Activated T-cell treated with anti-CD3 and anti-CD28 coated beads, Interleukin-2, amount 50 U/mL, for 24 hours (primary cell): ENCODE measurements around the gene FRRS1L.

Source experiments
- DNase-seq: peaks from one replicate; pipeline ENCODE4 v3.0.0-alpha.2; 2020
- H3K27ac Mint-ChIP-seq: 2 replicates; pipeline ENCODE4 v1.8.0; 2020; ENCODE audit warnings: mild to moderate bottlenecking, mixed read lengths
- H3K27me3 Mint-ChIP-seq: 2 replicates; pipeline ENCODE4 v1.8.0; 2020; ENCODE audit warnings: mixed read lengths
- H3K36me3 Mint-ChIP-seq: 2 replicates; pipeline ENCODE4 v1.8.0; 2020; ENCODE audit warnings: low read depth, mixed read lengths
- H3K4me1 Mint-ChIP-seq: 2 replicates; pipeline ENCODE4 v1.8.0; 2020; ENCODE audit warnings: low read depth, mixed read lengths
- H3K4me3 Mint-ChIP-seq: 2 replicates; pipeline ENCODE4 v1.8.0; 2020; ENCODE audit warnings: mild to moderate bottlenecking, moderate library complexity, mixed read lengths
- H3K9me3 Mint-ChIP-seq: 2 replicates; pipeline ENCODE4 v1.8.0; 2020; ENCODE audit warnings: mixed read lengths

Gene FRRS1L, protein sequence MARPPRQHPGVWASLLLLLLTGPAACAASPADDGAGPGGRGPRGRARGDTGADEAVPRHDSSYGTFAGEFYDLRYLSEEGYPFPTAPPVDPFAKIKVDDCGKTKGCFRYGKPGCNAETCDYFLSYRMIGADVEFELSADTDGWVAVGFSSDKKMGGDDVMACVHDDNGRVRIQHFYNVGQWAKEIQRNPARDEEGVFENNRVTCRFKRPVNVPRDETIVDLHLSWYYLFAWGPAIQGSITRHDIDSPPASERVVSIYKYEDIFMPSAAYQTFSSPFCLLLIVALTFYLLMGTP

DNA sequence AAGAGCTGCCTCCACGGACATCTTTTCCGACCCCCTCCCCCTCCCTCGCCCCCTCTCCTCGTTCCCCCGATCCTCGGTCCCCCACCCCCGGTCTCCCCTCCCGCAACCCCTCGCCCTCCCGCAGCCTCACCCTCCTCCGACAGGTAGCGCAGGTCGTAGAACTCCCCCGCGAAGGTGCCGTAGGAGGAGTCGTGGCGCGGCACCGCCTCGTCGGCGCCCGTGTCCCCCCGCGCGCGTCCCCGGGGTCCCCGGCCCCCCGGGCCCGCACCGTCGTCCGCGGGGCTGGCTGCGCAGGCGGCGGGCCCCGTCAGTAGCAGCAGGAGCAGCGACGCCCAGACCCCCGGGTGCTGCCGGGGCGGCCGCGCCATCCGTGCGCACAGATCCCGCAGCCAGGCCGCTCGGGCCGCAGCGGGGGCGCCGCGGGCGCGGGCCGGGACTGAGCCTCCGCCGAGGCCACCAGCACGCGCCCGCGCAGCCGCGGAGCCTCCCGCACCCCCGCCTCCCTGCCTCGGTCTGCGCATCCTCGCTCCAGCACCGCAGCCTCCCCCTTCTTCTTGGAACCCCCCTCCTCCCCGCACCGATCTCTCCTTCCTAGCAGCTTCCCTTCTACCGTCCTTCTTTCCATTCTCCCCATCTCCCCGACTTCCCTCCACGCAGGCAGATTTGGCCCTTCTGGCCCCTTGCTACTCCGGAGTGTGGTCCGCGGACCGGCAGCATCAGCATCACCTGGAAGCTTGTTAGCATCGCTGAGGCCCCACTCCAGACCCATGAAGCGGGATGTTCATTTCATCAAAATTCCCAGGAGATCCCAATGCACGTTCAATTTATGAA is at the start of gene FRRS1L:
Gene FRRS1L (minus strand): TSS at position 479 of the 831 bp plus-strand sequence. CDS start 111 bp downstream, at position 368.
- H3K9me3 Mint-ChIP-seq: no peaks in the 10 kb centered on the region
- peaks cover 68% of the 10 kb centered on the region for H3K27me3 Mint-ChIP-seq
- H3K4me1 Mint-ChIP-seq: peaks cover 4% of the 10 kb centered on the region
- H3K36me3 Mint-ChIP-seq: no peaks in the 10 kb centered on the region
- DNase-seq: no peak
- H3K4me3 Mint-ChIP-seq: peak within 1 kb of the TSS; percentile 55
- H3K27ac Mint-ChIP-seq: no peak within 1 kb of the TSS

DNA sequence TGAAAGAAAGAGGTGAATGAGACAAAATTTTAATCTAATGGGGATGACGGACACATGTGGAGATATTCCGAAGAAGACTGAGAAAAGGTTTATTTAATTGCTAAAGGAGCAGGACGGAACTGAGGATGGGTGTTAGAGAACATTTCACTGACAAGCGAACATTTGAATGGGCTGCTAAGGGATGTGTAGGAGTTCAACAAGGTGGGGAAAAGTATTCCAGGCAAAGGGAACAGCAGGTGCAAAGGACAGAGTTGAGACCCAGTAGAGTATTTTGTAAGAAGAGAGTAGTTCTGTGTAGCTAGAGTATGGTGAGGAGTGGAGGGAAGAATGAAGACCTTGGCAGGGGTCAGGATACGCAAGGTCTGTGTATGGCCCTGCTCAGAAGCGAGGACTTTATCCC is 47.4 kb upstream of the FRRS1L start:
- no peaks in the 10 kb centered on the region for H3K4me1 Mint-ChIP-seq
- peaks cover 19% of the 10 kb centered on the region for H3K27me3 Mint-ChIP-seq
- H3K4me3 Mint-ChIP-seq: no peak overlapping the region
- H3K27ac Mint-ChIP-seq: no peak overlapping the region
- no peaks in the 10 kb centered on the region for H3K9me3 Mint-ChIP-seq
- DNase-seq: no peak
- H3K36me3 Mint-ChIP-seq: no peaks in the 10 kb centered on the region

DNA sequence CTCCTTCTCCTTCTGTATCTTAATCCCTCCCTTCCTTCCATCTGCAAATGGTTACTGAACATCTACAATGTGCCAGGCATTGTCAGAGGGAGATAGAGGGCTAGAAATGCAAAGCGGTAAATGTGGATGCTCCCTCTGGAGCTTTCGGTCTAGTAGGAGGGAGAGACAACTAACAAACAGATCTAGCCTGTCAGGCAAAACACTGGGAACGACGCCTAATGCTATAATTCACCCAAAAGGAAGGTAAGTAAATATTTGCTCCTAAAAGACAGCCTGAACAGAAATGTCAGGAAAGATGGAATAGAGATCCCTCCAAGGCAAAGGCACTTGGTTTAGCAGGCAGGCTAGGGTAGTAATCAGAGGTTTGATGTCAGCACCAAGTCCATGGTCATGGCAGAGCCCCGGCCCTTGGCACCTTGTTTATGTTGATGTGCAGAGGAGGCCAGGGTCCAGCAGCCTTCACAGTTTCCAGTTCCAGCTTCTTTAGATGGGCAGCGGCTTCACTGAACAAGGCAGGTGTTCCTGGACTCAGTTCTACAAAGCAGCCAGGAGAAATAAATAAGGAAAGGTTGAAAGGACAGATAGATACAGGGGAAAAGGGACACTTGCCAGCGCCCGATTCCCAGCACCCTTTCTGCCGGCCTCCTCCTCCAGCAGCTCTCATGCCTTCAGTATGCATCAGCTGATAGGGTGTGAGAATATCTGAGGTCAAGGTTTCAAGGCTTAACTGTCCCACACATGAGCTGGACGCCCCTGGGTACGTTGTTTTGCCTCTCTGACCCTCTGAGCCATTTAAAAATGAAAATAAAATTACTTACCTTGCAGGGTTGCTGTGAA is 46.5 kb upstream of the FRRS1L start:
- H3K36me3 Mint-ChIP-seq: no peaks in the 10 kb centered on the region
- peaks cover 20% of the 10 kb centered on the region for H3K27me3 Mint-ChIP-seq
- H3K27ac Mint-ChIP-seq: no peak overlapping the region
- no peaks in the 10 kb centered on the region for H3K9me3 Mint-ChIP-seq
- H3K4me1 Mint-ChIP-seq: no peaks in the 10 kb centered on the region
- no peak for DNase-seq
- H3K4me3 Mint-ChIP-seq: no peak overlapping the region

DNA sequence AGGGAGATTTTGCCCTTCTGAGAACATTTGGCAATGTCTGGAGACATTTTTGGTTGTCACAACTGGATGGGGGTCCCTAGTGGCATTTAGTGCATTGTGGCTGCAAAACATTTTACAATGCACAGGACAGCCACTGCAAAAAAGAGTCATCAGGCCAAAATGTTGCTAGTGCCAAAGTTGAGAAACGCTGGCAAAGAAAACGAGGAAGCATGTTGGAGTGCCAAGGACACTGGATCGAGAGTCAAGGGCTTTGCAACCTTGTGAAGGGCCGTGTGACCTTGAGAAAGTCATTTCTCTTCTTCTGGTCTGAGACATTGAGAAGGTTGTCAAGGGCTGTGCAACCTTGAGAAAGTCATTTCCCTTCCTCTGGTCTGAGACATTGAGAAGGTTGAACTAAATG is 45.7 kb upstream of the FRRS1L start:
- Mint-ChIP-seq H3K27me3 (peaks cover 22% of the 10 kb centered on the region), H3K4me3 (no peak overlapping the region), H3K9me3 (no peaks in the 10 kb centered on the region), H3K4me1 (no peaks in the 10 kb centered on the region), H3K36me3 (no peaks in the 10 kb centered on the region), H3K27ac (no peak overlapping the region)
- no peak for DNase-seq

DNA sequence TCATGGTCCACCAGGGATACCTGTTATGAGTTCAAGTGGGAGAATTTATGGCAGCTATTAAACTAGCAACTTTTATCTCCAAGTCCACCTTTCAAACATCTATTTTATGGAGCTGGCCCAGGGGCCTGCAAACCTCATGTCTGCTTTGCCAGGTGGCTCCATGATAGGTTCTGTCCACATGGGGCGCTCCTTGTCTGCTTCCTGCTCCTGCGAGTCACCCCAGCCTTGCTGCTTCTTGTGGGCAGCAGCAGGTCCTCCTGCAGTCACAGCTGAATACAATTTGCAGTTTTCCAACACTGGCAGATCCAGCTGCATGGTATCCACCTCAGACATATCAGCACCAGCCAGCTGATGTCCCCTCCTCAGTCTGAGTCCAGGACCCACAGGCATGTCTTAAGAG is 39.6 kb upstream of the FRRS1L start:
- Mint-ChIP-seq H3K4me1 (no peaks in the 10 kb centered on the region), H3K27ac (no peak overlapping the region), H3K4me3 (no peak overlapping the region), H3K9me3 (no peaks in the 10 kb centered on the region), H3K27me3 (peaks cover 20% of the 10 kb centered on the region), H3K36me3 (no peaks in the 10 kb centered on the region)
- no peak for DNase-seq

DNA sequence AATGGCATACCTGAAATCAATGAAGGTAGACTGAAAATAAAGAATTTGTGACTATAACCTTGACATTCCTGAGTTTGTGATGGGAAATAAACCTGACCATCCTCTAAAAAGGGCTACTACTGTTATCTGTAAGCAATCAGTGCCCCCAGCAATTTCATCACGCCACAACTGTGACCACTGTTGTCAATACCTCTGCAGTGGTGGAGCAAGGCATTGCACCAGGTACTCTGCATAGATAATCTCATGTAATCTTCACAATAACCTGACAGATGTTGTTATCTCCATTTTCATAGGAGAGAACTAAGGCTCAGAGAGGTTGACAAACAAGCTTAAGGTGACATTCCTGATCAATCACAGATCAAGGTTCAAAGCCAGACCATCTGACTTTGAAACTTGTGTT is 38.5 kb upstream of the FRRS1L start:
- Mint-ChIP-seq H3K27me3 (peaks cover 16% of the 10 kb centered on the region), H3K9me3 (no peaks in the 10 kb centered on the region), H3K4me3 (no peak overlapping the region)

DNA sequence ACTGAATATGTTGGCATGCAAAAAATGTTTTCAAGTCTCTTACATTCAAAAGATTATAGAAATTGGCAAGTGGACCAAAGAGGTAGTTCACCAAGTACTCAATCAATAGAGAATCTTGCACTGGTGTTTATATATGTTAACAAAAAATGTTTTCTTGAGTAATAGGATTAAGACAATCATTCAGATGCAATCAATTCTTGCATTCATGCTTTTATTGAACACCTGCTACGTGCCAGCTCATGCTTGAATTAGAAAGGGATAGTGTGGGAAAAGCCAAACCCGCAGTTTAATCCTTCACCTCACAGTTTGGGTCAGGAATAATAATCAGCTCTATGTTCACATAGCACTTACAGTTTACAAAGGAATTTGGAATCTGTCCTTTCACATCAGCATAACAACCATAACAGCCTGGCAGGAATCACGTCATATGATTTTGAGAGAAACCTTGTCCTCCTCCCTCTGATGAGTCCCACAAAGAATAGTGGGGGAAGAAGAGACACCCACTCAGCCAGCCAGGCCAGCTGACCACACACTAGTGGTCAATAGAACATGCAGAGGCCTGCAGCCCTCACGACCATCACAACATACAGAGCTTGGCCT is 36.8 kb upstream of the FRRS1L start:
- H3K9me3 Mint-ChIP-seq: no peaks in the 10 kb centered on the region
- no peaks in the 10 kb centered on the region for H3K4me1 Mint-ChIP-seq
- H3K27ac Mint-ChIP-seq: no peak overlapping the region
- no peak overlapping the region for H3K4me3 Mint-ChIP-seq
- H3K27me3 Mint-ChIP-seq: peaks cover 22% of the 10 kb centered on the region
- H3K36me3 Mint-ChIP-seq: no peaks in the 10 kb centered on the region
- no peak for DNase-seq

More for the DNA sequence above, 38.5 kb upstream of the FRRS1L start:
- H3K4me1 Mint-ChIP-seq: no peaks in the 10 kb centered on the region
- H3K27ac Mint-ChIP-seq: no peak overlapping the region
- DNase-seq: no peak
- H3K36me3 Mint-ChIP-seq: no peaks in the 10 kb centered on the region

DNA sequence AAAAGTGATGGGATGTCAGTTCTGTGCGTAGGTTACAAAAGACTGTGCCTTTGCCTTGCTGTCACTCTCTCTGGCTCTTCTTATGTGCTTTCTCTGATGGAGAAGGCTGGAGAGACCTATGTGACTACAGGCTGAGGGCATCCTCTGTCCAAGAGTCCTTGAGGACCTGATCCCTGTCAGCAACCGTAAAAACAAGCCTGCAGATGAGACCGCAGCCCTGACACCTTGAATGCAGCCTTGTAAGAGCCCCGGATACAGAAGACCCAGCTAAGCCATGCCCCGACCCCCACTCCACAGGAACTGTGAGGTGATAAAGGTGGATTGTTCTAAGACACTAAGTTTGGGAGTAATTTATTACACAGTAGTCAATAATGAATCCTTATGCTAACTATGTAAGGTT is 32.6 kb upstream of the FRRS1L start:
- no peak for DNase-seq
- Mint-ChIP-seq H3K27ac (no peak overlapping the region), H3K27me3 (peaks cover 13% of the 10 kb centered on the region), H3K9me3 (no peaks in the 10 kb centered on the region), H3K36me3 (no peaks in the 10 kb centered on the region), H3K4me1 (no peaks in the 10 kb centered on the region), H3K4me3 (no peak overlapping the region)

DNA sequence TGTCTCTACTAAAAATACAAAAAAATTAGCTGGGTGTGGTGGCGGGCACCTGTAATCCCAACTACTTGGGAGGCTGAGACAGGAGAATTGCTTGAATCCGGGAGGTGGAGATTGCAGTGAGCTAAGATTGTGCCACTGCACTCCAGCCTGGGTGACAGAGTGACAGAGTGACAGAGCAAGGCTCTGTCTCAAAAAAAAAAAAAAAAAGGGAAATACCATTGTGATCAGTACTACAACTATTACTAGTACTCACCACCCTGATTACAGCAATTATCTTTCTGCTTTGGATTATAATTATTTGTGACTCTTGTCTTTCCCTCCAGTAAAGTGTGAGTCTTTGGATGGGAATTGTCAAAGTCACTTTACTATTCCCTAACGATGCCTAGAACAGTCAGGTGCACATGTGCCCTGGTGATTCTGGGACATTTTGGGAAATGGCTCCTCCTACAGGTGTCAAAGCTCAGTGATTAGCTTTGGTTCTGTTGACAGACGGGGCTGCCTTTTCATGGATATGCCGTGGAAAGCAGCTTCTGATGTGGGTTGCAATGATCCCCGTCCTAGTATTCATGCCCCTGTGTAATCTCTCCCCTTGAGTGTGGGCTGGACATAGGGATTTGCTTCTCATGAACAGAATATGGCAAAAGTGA is 31.8 kb upstream of the FRRS1L start:
- Mint-ChIP-seq H3K9me3 (no peaks in the 10 kb centered on the region), H3K27ac (no peak overlapping the region), H3K4me1 (no peaks in the 10 kb centered on the region), H3K36me3 (no peaks in the 10 kb centered on the region), H3K27me3 (peaks cover 13% of the 10 kb centered on the region), H3K4me3 (no peak overlapping the region)
- no peak for DNase-seq

DNA sequence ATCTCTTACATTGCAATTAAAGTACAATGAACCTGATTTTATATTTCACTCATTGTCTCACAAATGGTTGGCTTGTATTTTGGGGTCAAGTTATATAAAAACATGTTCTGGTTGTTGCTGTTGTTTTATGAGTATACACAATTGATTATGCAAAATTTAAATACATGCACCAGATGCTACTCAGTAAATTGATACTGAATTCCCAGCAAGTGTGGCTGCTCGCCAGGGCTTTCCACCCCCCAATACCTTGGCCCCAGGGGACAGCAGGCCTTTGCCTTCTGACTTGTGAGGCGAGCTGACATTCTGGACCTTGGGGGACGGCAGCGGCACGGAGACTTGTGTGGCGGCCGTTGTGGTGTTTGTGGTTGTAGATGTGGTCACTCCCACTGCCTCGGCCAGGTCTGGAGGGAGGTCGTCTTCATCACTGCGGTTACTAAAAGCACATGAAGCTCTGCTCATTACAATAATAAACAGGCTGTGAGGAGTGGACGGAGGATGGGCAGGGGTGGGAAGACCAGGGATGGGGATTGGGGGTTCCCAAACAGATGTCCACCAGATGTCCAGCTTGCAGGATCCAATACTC is 27.0 kb upstream of the FRRS1L start:
- H3K4me1 Mint-ChIP-seq: no peaks in the 10 kb centered on the region
- no peak for DNase-seq
- H3K36me3 Mint-ChIP-seq: no peaks in the 10 kb centered on the region
- H3K27ac Mint-ChIP-seq: no peak overlapping the region
- peaks cover 6% of the 10 kb centered on the region for H3K27me3 Mint-ChIP-seq
- H3K9me3 Mint-ChIP-seq: no peaks in the 10 kb centered on the region
- no peak overlapping the region for H3K4me3 Mint-ChIP-seq

DNA sequence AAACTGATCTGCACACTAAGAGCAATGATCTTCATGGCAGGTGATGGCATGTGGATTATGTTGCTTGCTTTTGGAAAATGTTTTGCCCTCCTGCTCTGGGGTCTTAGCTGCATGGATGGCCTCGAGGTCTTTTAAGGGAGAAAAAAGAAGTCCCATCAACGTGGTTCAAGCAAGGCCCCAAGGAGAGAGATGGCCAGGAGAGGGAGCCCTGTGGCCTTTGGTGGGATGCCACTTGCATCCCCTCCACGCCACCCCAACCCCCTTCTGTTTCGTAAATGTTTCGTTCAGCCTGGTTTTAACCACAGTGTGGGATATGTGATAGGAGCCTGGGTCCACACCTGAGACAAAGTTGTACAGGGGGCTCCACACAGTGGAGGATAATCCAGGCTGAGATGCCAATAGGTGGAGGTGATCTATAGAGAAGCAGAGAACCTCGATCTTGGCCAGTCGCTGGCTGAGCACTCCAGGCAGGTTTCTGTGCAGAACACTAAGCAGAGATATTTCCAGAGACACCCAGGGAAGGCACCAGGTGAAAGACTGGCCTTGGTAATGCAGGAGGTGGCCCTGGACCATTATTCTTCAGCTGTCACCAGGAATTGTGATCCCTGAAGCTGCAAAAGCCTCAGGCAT is 25.8 kb upstream of the FRRS1L start:
- no peaks in the 10 kb centered on the region for H3K27me3 Mint-ChIP-seq
- no peaks in the 10 kb centered on the region for H3K36me3 Mint-ChIP-seq
- H3K4me3 Mint-ChIP-seq: no peak overlapping the region
- H3K4me1 Mint-ChIP-seq: no peaks in the 10 kb centered on the region
- H3K9me3 Mint-ChIP-seq: no peaks in the 10 kb centered on the region
- DNase-seq: no peak
- H3K27ac Mint-ChIP-seq: no peak overlapping the region

DNA sequence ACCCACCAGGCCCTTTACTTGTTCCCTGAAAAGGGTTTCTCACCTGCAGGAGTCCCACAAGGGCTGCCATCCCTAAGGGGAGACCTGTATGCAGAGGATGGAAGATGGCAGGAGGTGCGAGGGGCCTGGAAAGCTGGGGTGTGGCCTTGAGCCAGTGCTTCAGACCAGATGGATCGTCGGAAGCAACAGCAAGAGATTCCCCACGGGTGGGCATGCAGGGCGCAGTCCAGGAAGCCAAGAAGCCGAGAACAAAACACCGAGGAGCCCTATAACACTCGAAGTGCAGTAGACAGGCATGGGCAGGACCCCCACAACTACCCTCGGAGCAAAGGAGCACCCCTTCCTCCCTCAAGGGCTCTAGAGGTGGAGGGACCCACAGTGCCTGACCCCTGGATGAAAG is 24.7 kb upstream of the FRRS1L start:
- Mint-ChIP-seq H3K27ac (no peak overlapping the region), H3K4me3 (no peak overlapping the region), H3K4me1 (no peaks in the 10 kb centered on the region), H3K36me3 (no peaks in the 10 kb centered on the region), H3K9me3 (no peaks in the 10 kb centered on the region), H3K27me3 (no peaks in the 10 kb centered on the region)
- DNase-seq: no peak

DNA sequence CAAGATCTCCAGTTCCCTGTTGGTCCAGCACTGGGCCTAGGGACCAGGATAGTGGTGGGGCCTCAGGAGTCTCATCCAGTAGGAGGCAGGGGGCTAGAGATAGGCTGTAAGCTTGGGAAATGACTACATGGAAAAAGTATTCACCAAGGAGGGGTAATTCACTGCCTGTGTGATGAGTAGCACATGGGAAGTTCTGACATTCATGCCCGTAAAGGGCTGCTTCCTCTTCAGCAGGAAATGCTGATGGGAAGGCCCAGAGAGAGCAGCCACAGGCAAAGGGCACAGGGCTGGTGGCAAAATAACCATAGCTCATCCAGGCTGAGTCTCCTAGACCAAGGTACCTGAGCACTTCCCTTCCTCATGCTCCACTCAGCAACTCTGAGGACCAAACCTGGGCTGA is 23.1 kb upstream of the FRRS1L start:
- H3K27me3 Mint-ChIP-seq: no peaks in the 10 kb centered on the region
- H3K9me3 Mint-ChIP-seq: no peaks in the 10 kb centered on the region
- DNase-seq: no peak
- no peaks in the 10 kb centered on the region for H3K4me1 Mint-ChIP-seq
- H3K27ac Mint-ChIP-seq: no peak overlapping the region
- H3K4me3 Mint-ChIP-seq: no peak overlapping the region
- H3K36me3 Mint-ChIP-seq: no peaks in the 10 kb centered on the region
